Measurements from ENCODE around the gene PTRHD1. TPM values are rescaled to one million over a fixed set of nuclear protein-coding genes. Genes with fewer than 3 reads are reported as not detected.

The PTRHD1 gene
- total RNA-seq, 1 experiment from 2014 or later = 39.2 TPM

- H3K36me3 Mint-ChIP-seq = no peaks in the 10 kb centered on the region
- CTCF ChIA-PET = interaction anchor here (0.7 kb wide), 1 partner anchor 182 kb away, joined by 4 read pairs; no protein-coding TSS in a partner anchor
- H3K4me1 Mint-ChIP-seq = no peaks in the 10 kb centered on the region
- POLR2A ChIA-PET = no interaction called here
- no peak for DNase-seq (ENCODE audit: low spot score)
- no peak for ATAC-seq
- no peak overlapping the region for H3K27ac Mint-ChIP-seq
- TF ChIP-seq ZNF671 (CRISPR knock-in tag; IDR thresholded peaks at IDR 0.05) (no peak), HMGXB4 (CRISPR knock-in tag; IDR thresholded peaks at IDR 0.05) (no peak), ZNF138 (CRISPR knock-in tag; conservative IDR thresholded peaks at IDR 0.05) (no peak), ZSCAN18 (CRISPR knock-in tag; IDR thresholded peaks at IDR 0.05) (no peak), STAT6 (CRISPR knock-in tag; conservative IDR thresholded peaks at IDR 0.05; ENCODE audit: low read depth) (no peak), TEAD1 (CRISPR knock-in tag; IDR thresholded peaks at IDR 0.05) (no peak), PREB (CRISPR knock-in tag; IDR thresholded peaks at IDR 0.05; ENCODE audit: borderline replicate concordance) (no peak), ZNF281 (CRISPR knock-in tag; IDR thresholded peaks at IDR 0.05) (no peak), EMX1 (CRISPR knock-in tag; IDR thresholded peaks at IDR 0.05) (no peak), ERG (CRISPR knock-in tag; IDR thresholded peaks at IDR 0.05) (no peak), HMGA2 (CRISPR knock-in tag; IDR thresholded peaks at IDR 0.05) (no peak), ZNF396 (CRISPR knock-in tag; IDR thresholded peaks at IDR 0.05; ENCODE audit: borderline replicate concordance) (no peak), FOXP1 (CRISPR knock-in tag; IDR thresholded peaks at IDR 0.05; ENCODE audit: borderline replicate concordance) (no peak), FOXP4 (CRISPR knock-in tag; IDR thresholded peaks at IDR 0.05) (no peak), NR2C2 (CRISPR knock-in tag; IDR thresholded peaks at IDR 0.05) (no peak)
- H3K4me3 Mint-ChIP-seq = no peak overlapping the region
- no peaks in the 10 kb centered on the region for H3K27me3 Mint-ChIP-seq (ENCODE audit: low read depth)
- no peaks in the 10 kb centered on the region for H3K9me3 Mint-ChIP-seq
These were observed 48.8 kb downstream of the PTRHD1 start for GRCh38 chr2:24744356-24744755.
